HT1080 (cell line): ENCODE results near the gene HSPA1B. TPM values are rescaled to one million over a fixed set of nuclear protein-coding genes. Genes with fewer than 3 reads are reported as not detected.
A peak's percentile ranks its signal among the peaks of the same experiment; 100 is the strongest.
"Not testable (repeated sequence)": the region's sequence is repeated elsewhere in the genome, so short reads cannot be mapped to it uniquely, and the experiment has no call there.

Experiments used
- DNase-seq: peaks from one replicate; pipeline ENCODE4 v3.0.0-alpha.2; 2015; ENCODE audit warnings: low read depth
- total RNA-seq: library from RNA; depleted of rRNA; stranded (reverse); fragments of >200 nt; shearing (Covaris generic); gene quantifications from 2 replicates; pipeline ENCODE4 v1.2.3, GENCODE V29; 2014

The HSPA1B gene
- total RNA-seq, 1 experiment from 2014 or later = 134 TPM

GRCh38 chr6:31797588-31797987 is 29.9 kb upstream of the HSPA1B start:
- no peak for DNase-seq

GRCh38 chr6:31799781-31800180 is 27.8 kb upstream of the HSPA1B start:
- no peak for DNase-seq

GRCh38 chr6:31801031-31801927 is 26.3 kb upstream of the HSPA1B start:
- DNase-seq = not testable (repeated sequence)

GRCh38 chr6:31805939-31806469 is 21.5 kb upstream of the HSPA1B start:
- DNase-seq = no peak

GRCh38 chr6:31806470-31807272 is 20.9 kb upstream of the HSPA1B start, which contains the start of gene LSM2:
Gene LSM2 (minus strand): TSS chr6:31806966. CDS start chr6:31806757, 209 bp downstream.
- peak; percentile 98 for DNase-seq

- DNase-seq = not testable (repeated sequence)
Measured at GRCh38 chr6:31808599-31808998, 18.9 kb upstream of the HSPA1B start.

- DNase-seq = no peak
Measured at GRCh38 chr6:31811645-31812044, 15.9 kb upstream of the HSPA1B start.

GRCh38 chr6:31813465-31813849 is 14.1 kb upstream of the HSPA1B start:
- DNase-seq = no peak

- DNase-seq = peak; percentile 92
Measured at GRCh38 chr6:31814677-31815024, 12.9 kb upstream of the HSPA1B start.

- DNase-seq = peak; percentile 97
Measured at GRCh38 chr6:31815025-31815838, 12.3 kb upstream of the HSPA1B start, which contains the start of the genes HSPA1A and HSPA1L. Gene HSPA1A (plus strand): TSS chr6:31815543. CDS start chr6:31815757, 214 bp downstream. Gene HSPA1L (minus strand): TSS chr6:31815283. CDS start chr6:31811972, 3,311 bp downstream.

- DNase-seq = not testable (repeated sequence)
Measured at GRCh38 chr6:31817133-31817928, 10.2 kb upstream of the HSPA1B start.

- DNase-seq = not testable (repeated sequence)
Measured at GRCh38 chr6:31817929-31818511, 9.5 kb upstream of the HSPA1B start.

GRCh38 chr6:31819871-31820299 is 7.7 kb upstream of the HSPA1B start:
- DNase-seq = no peak

GRCh38 chr6:31820399-31820798 is 7.1 kb upstream of the HSPA1B start:
- DNase-seq = not testable (repeated sequence)

GRCh38 chr6:31821301-31822035 is 6.1 kb upstream of the HSPA1B start:
- DNase-seq = peak; percentile 53

GRCh38 chr6:31822036-31822821 is 5.3 kb upstream of the HSPA1B start:
- peak; percentile 52 for DNase-seq

- not testable (repeated sequence) for DNase-seq
Measured at GRCh38 chr6:31823592-31824196, 3.8 kb upstream of the HSPA1B start.

- DNase-seq = no peak
Measured at GRCh38 chr6:31825553-31825952, 2.0 kb upstream of the HSPA1B start.
